ENCODE results near the gene HOXC12.

The HOXC12 gene

DNA sequence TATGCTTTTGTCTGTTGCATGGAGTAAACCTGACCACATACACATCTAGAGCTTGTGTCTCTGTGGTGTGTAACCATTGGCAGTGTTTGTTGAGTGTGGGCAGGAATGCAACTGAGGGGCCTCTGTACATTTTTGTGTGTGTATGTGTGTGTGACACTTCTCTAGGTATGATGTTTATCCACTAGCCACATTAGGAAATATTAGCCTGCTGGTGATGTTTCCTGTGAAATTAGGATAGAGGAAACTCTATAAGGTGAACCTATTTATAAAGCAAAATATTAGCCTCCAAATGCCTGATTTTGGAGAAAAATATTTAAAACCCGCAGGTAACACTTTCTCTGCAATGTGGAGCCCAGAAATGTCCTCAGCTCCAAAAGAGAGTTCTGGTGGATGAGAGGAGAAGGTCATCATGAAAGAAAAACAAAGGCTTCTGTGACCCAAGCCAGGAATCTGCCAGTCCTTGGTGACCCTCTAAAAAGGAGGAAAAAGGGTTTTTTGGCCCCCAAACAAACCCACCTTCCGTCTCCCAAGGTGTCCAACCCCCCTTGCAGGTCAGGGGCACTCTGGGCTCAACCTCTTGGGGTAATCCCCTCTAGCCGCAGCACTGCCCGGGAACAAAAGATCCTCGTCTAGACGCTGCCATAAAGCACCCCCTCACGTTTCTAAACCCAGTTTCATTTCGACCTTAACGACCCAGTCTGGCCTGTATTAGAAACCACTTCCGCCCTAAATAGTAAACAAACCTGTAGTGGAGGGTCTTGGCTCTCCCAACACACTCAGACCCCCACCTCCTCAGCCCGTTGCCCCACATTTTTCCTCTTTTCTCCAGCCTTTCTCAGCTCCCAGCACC, 23.1 kb downstream of the HOXC12 start:
- Histone ChIP-seq H3K4me1 (no peaks in the 10 kb centered on the region), H3K9me3 (peaks cover 32% of the 10 kb centered on the region), H3K27me3 (peaks cover 100% of the 10 kb centered on the region), H3K36me3 (no peaks in the 10 kb centered on the region), H4K20me1 (peaks cover 94% of the 10 kb centered on the region), H3K9ac (no peak overlapping the region), H3K27ac (no peak overlapping the region), H3K4me2 (no peak overlapping the region), H3K4me3 (no peak overlapping the region)
- no peak for TF ChIP-seq Cebpa-rat (IDR thresholded peaks at IDR 0.05)

- Histone ChIP-seq H3K4me2 (no peak overlapping the region), H3K4me1 (no peaks in the 10 kb centered on the region), H3K9me3 (peaks cover 23% of the 10 kb centered on the region), H3K36me3 (no peaks in the 10 kb centered on the region), H3K27ac (no peak overlapping the region), H3K4me3 (no peak overlapping the region), H3K9ac (no peak overlapping the region), H3K27me3 (peaks cover 100% of the 10 kb centered on the region), H4K20me1 (peaks cover 94% of the 10 kb centered on the region)
- no peak for TF ChIP-seq Cebpa-rat (IDR thresholded peaks at IDR 0.05)
Measured at GRCh38 chr12:53978477-53979356, 24.0 kb downstream of the HOXC12 start.

DNA sequence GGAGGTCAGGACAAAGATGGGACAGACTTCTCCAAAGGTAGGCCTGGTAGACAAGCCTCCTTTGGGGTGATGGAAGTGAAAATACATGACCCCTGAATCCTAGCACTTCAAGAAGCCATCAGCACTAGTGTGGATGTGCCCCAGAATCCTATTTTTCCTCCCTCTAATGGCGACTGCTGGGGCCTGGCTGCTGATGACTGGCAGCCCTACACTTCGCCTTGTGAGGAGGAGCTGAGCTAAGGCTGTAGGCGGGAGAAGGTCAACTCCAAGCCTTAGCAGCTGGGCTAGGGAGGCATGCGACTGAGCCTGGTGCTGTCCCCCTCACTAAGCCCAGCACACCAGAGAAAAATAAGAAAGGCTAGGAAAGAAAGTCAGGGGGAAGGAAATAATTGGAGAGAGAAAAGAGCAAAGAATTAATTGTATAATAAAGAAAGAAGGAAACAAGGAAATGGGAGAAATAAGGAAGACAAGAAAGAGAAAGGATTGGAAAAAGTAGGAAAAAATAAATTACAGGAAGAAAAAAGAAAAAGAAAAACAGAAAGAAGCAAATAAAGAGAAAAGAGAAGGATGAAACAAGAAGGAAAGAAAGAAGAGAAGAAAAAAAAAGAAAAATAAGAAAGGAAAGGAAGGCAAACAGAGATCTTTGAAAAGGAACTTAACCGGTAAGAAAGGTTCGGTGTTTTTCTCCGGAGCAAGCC, 25.6 kb downstream of the HOXC12 start:
- Histone ChIP-seq H3K9ac (no peak overlapping the region), H3K4me1 (no peaks in the 10 kb centered on the region), H3K4me3 (no peak overlapping the region), H3K27me3 (peaks cover 100% of the 10 kb centered on the region), H4K20me1 (peaks cover 90% of the 10 kb centered on the region), H3K9me3 (peaks cover 24% of the 10 kb centered on the region), H3K36me3 (no peaks in the 10 kb centered on the region), H3K27ac (no peak overlapping the region), H3K4me2 (no peak overlapping the region)
- no peak for TF ChIP-seq Cebpa-rat (IDR thresholded peaks at IDR 0.05)

- H3K27me3 ChIP-seq, result peaks cover 100% of the 10 kb centered on the region
- no peak for TF ChIP-seq Cebpa-rat (IDR thresholded peaks at IDR 0.05)
- no peak overlapping the region for H3K9ac ChIP-seq
- H4K20me1 ChIP-seq, result peaks cover 90% of the 10 kb centered on the region
- H3K4me3 ChIP-seq, result no peak overlapping the region
- H3K9me3 ChIP-seq, result peaks cover 27% of the 10 kb centered on the region
- no peaks in the 10 kb centered on the region for H3K4me1 ChIP-seq
- H3K36me3 ChIP-seq, result no peaks in the 10 kb centered on the region
- no peak overlapping the region for H3K4me2 ChIP-seq
- H3K27ac ChIP-seq, result no peak overlapping the region
Measured at GRCh38 chr12:53980802-53981496, 26.2 kb downstream of the HOXC12 start.

- H3K4me3 ChIP-seq, result no peak overlapping the region
- no peak overlapping the region for H3K27ac ChIP-seq
- no peak for TF ChIP-seq Cebpa-rat (IDR thresholded peaks at IDR 0.05)
- H3K9ac ChIP-seq, result no peak overlapping the region
- peaks cover 100% of the 10 kb centered on the region for H3K27me3 ChIP-seq
- peaks cover 90% of the 10 kb centered on the region for H4K20me1 ChIP-seq
- no peaks in the 10 kb centered on the region for H3K4me1 ChIP-seq
- no peak overlapping the region for H3K4me2 ChIP-seq
- H3K9me3 ChIP-seq, result peaks cover 19% of the 10 kb centered on the region
- no peaks in the 10 kb centered on the region for H3K36me3 ChIP-seq
Measured at GRCh38 chr12:53981634-53982565, 27.2 kb downstream of the HOXC12 start.

DNA sequence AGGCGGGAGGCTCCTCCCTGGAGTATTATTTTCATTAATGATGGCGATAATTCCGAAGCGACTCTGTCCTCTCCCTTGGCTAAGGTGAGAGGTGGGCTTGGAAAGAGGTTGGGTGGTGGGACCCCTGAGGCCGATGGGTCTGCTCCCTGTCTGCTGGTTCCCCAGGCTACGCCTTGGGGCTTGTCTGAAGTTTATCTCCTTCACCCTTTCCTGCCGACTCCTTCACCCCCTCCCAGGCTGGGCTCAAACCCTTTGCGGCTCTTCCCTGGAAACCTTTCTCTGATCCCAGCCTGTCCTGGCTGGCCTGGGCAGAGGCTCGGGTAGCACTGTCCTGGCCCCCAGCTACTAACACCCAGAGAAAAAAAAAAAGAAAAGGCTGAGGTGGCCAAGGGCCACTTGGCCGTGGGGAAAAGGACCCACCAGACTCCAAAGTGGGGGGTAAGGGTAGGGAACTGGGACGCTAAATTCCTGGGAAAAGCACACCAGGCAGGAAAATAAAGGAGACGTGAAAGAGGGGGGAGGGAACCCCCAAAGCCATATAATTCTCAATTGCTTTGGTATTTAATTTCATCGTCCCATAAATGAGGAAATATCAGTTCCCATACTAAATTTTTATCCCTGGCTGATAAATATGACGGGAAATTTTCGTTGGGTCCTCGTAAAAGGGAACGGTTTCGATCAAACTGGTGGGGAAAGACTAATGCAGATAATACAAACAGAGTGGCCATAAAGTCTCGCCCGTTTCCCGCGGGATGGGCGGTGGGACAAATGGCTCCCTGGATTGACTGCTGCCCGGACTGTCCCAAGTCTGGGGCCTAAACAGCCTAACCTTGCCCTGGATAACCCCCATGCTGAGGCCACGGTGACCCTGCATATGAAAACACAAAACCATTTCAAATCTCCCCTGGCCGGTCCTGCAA, 28.2 kb downstream of the HOXC12 start:
- Histone ChIP-seq H3K9me3 (peaks cover 16% of the 10 kb centered on the region), H4K20me1 (peaks cover 91% of the 10 kb centered on the region), H3K9ac (no peak overlapping the region), H3K27me3 (peaks cover 100% of the 10 kb centered on the region), H3K4me3 (no peak overlapping the region), H3K36me3 (no peaks in the 10 kb centered on the region), H3K4me2 (no peak overlapping the region), H3K27ac (no peak overlapping the region), H3K4me1 (no peaks in the 10 kb centered on the region)
- no peak for TF ChIP-seq Cebpa-rat (IDR thresholded peaks at IDR 0.05)

DNA sequence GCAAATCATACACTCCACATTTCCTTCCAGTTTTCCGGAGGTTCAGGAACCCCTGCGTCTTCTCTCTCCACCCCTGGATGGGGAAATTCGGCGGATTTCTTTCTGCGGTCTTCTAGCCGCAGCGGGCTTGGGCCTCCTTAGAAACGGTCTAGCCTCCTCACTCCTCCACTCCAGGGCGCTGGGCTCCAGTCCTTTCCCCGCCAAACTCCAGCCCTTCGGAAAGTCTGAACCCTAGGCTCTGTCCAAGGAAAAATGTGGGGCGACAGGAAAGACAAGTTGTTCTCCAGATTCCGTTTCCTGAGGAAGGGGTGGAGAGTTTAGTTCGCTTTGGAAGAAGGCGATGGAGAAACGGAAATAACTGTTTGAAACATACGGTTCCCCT, 28.9 kb downstream of the HOXC12 start:
- no peak overlapping the region for H3K27ac ChIP-seq
- H3K4me1 ChIP-seq, result no peaks in the 10 kb centered on the region
- no peak overlapping the region for H3K9ac ChIP-seq
- H3K36me3 ChIP-seq, result no peaks in the 10 kb centered on the region
- no peak overlapping the region for H3K4me2 ChIP-seq
- H4K20me1 ChIP-seq, result peaks cover 93% of the 10 kb centered on the region
- H3K4me3 ChIP-seq, result no peak overlapping the region
- peaks cover 16% of the 10 kb centered on the region for H3K9me3 ChIP-seq
- H3K27me3 ChIP-seq, result peaks cover 100% of the 10 kb centered on the region
- TF ChIP-seq Cebpa-rat (IDR thresholded peaks at IDR 0.05), result no peak
